ENCODE results near the gene MT1G.

GRCh38 chr16:56669840-56670619, 2.2 kb upstream of the MT1G start:
- TF ChIP-seq, protein P1, sequence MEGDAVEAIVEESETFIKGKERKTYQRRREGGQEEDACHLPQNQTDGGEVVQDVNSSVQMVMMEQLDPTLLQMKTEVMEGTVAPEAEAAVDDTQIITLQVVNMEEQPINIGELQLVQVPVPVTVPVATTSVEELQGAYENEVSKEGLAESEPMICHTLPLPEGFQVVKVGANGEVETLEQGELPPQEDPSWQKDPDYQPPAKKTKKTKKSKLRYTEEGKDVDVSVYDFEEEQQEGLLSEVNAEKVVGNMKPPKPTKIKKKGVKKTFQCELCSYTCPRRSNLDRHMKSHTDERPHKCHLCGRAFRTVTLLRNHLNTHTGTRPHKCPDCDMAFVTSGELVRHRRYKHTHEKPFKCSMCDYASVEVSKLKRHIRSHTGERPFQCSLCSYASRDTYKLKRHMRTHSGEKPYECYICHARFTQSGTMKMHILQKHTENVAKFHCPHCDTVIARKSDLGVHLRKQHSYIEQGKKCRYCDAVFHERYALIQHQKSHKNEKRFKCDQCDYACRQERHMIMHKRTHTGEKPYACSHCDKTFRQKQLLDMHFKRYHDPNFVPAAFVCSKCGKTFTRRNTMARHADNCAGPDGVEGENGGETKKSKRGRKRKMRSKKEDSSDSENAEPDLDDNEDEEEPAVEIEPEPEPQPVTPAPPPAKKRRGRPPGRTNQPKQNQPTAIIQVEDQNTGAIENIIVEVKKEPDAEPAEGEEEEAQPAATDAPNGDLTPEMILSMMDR (IDR thresholded peaks at IDR 0.05) = no peak
- TF ChIP-seq SIN3A (IDR thresholded peaks at IDR 0.05; ENCODE audit: borderline replicate concordance, insufficient read depth, low read depth, low read length) = no peak
- TF ChIP-seq TCF7L2 (IDR thresholded peaks at IDR 0.05; ENCODE audit: low read depth, low read length) = no peak
- TF ChIP-seq POLR2AphosphoS5 (IDR thresholded peaks at IDR 0.05; ENCODE audit: low read depth, low read length) = no peak
- TF ChIP-seq, protein P2, sequence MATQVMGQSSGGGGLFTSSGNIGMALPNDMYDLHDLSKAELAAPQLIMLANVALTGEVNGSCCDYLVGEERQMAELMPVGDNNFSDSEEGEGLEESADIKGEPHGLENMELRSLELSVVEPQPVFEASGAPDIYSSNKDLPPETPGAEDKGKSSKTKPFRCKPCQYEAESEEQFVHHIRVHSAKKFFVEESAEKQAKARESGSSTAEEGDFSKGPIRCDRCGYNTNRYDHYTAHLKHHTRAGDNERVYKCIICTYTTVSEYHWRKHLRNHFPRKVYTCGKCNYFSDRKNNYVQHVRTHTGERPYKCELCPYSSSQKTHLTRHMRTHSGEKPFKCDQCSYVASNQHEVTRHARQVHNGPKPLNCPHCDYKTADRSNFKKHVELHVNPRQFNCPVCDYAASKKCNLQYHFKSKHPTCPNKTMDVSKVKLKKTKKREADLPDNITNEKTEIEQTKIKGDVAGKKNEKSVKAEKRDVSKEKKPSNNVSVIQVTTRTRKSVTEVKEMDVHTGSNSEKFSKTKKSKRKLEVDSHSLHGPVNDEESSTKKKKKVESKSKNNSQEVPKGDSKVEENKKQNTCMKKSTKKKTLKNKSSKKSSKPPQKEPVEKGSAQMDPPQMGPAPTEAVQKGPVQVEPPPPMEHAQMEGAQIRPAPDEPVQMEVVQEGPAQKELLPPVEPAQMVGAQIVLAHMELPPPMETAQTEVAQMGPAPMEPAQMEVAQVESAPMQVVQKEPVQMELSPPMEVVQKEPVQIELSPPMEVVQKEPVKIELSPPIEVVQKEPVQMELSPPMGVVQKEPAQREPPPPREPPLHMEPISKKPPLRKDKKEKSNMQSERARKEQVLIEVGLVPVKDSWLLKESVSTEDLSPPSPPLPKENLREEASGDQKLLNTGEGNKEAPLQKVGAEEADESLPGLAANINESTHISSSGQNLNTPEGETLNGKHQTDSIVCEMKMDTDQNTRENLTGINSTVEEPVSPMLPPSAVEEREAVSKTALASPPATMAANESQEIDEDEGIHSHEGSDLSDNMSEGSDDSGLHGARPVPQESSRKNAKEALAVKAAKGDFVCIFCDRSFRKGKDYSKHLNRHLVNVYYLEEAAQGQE (IDR thresholded peaks at IDR 0.05; ENCODE audit: insufficient read depth in 1 of 2, low read depth in 2 of 2, low read length in 1 of 2) = no peak

Measured in Panc1 (cell line).